ENCODE measurements around the gene GLA.

GLA gene

DNA sequence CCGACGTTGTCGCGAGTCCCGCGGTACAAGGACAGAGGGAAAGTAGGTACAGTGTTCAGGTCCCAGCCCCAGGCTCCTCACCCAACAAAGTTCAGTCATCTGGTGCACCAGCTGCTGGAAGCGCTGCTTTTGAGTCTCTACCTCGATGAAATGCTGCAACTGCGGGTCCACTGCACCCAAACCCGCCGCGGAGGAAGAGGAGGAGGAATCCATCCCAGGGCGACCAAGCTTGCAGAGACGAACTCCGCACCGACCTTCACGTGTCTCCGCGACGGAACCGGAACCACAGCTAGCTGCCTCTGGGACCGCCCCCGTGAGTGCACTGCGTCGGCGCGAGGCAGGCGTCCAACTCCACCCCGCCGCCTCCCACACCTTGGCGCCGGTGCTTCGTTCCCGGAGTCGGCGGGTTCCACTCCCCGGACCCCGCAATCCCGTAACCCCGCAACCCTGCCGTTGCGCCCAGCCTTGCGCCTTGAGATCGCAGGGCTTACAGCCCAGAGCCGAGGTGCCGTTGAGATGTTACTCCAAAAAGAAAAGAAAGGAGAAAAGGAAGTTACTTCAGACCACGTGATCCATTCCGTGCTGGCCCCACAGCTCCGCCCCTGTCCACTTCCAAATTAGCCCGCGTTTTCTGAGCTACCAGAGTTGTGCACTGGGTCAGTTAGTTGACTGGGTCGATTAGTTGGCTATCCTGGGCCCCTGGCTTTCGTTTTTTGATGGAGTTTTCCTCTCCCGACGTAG lies 59.1 kb downstream of the GLA start, which contains the start of gene TIMM8A:
TSS of gene TIMM8A (minus strand) at position 291 of the 741 bp plus-strand sequence. CDS start at position 213, 78 bp downstream.
- H3K36me3 Mint-ChIP-seq (ENCODE audit: low read depth), result peaks cover 18% of the 10 kb centered on the region
- peak; percentile 71 for DNase-seq
- no peak within 1 kb of the TSS for H3K27ac Mint-ChIP-seq
- TF ChIP-seq, protein P1, sequence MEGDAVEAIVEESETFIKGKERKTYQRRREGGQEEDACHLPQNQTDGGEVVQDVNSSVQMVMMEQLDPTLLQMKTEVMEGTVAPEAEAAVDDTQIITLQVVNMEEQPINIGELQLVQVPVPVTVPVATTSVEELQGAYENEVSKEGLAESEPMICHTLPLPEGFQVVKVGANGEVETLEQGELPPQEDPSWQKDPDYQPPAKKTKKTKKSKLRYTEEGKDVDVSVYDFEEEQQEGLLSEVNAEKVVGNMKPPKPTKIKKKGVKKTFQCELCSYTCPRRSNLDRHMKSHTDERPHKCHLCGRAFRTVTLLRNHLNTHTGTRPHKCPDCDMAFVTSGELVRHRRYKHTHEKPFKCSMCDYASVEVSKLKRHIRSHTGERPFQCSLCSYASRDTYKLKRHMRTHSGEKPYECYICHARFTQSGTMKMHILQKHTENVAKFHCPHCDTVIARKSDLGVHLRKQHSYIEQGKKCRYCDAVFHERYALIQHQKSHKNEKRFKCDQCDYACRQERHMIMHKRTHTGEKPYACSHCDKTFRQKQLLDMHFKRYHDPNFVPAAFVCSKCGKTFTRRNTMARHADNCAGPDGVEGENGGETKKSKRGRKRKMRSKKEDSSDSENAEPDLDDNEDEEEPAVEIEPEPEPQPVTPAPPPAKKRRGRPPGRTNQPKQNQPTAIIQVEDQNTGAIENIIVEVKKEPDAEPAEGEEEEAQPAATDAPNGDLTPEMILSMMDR (IDR thresholded peaks at IDR 0.05), result no peak
- peaks cover 26% of the 10 kb centered on the region for H3K4me1 Mint-ChIP-seq
- H3K27me3 Mint-ChIP-seq (ENCODE audit: low read depth, poor library complexity), result no peaks in the 10 kb centered on the region
- peak within 1 kb of the TSS; percentile 89 for H3K4me3 Mint-ChIP-seq
- peaks cover 48% of the 10 kb centered on the region for H3K9me3 Mint-ChIP-seq

DNA sequence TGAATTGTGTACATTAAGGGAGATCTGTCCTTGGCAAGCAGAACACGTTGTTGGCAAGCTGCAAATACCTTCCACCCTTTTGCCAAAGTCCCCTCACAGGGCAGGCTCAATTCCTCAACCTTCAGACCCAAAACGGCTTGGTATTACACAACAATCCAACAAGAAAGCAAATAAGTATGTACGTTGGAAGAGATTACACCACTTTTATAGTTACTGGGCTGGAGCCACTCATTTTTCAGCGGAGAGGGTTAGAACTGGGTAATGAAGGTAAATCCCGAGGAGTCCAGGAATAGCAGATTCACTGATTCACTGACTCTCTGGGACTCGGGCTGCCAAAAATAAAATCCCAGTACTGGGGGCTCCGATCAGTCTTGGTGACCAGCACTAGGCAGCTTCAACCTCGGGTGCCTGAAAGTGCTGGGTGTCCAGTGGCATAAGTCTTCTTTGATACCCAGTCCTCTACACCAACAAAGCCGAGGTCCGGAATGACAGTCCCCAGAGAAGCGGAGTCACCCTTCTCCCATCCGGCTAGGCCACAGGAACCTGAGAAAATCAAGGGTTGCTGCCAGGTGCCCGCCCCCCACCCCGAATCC lies 59.8 kb downstream of the GLA start:
- Mint-ChIP-seq H3K27ac (no peak overlapping the region), H3K27me3 (ENCODE audit: low read depth, poor library complexity) (no peaks in the 10 kb centered on the region), H3K36me3 (ENCODE audit: low read depth) (peaks cover 18% of the 10 kb centered on the region), H3K4me1 (peaks cover 26% of the 10 kb centered on the region), H3K9me3 (peaks cover 45% of the 10 kb centered on the region), H3K4me3 (peak overlapping the region; percentile 89)
- no peak for DNase-seq
- TF ChIP-seq, protein P1 (IDR thresholded peaks at IDR 0.05), result no peak

Data from nephron progenitor cell (in vitro differentiated cells).